Hematopoietic multipotent progenitor cell treated with erythropoietin and hydrocortisone succinate and interleukin-3 and kit ligand, for 15 days (in vitro differentiated cells): ENCODE measurements around the gene C2CD2.

ENCODE experiments used
- DNase-seq: peaks from one replicate; pipeline ENCODE4 v3.0.0-alpha.2; 2015; ENCODE audit warnings: low spot score

The C2CD2 gene

DNA sequence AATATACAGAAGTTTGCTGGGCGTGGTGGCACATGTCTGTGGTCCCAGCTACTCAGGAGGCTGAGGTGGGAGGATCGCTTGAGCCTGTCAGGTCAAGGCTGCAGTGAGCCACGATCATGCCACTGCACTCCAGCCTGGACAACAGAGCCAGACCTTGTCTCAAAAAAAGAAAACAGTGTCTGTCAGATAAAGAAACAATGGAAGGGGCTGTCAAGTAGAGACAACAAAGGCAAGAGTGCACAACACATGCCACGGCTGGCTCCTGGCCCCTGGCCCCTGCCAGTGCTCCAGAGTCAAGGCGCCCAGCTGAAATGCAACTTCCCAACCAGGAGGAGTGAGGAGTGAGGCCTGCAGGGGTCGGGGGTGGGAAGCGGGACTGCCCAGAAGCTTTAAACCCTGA is 107.3 kb downstream of the C2CD2 start:
- no peak for DNase-seq

DNA sequence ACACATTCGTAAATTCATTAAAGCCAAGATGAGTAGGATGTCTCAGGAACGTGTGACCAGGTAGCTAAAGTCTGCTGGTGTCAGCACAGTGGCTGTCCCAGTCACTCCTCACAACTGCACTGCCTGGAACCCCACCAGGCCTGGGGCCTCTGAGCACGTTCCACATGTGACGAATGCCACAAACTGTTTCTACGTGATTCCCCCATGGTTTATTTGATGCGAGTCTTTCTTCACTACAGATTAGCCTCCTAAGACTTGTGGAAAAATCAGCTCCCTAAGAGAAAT is 107.8 kb downstream of the C2CD2 start:
- DNase-seq, result no peak

DNA sequence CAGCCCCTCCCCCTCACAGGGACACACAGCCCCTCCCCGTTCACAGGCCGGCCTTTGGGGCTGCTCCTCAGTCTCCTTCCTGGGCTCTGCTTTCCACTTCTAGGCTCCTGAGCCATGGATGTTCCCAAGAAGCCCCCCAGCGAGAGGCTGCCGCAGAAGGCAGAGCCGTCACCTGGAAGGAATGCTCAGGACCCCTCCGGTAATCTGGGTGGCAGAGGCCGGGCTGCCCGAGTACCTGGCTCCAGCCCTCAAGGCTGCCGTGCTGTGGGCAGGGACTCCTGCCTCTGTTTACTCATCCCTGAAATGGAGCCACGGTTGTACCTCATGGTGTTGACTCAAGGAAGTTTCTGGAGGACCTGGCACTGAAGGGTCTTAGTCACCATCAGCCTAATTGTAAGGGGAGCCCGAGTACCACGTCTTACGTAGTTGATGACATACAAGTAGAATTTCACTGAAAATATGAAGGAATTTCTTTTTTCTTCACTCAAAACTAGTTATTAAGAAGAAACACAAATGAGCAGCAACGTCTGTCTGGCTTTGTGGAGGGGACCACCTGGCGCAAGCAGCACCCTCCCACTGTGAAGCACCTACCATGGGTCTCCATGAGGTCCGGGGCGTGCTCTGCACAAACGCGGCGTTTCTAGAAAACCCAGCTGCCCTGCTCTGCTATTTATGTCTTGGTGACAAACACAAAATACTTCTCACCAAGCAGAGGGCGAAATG is 108.3 kb downstream of the C2CD2 start:
- DNase-seq, result no peak

DNA sequence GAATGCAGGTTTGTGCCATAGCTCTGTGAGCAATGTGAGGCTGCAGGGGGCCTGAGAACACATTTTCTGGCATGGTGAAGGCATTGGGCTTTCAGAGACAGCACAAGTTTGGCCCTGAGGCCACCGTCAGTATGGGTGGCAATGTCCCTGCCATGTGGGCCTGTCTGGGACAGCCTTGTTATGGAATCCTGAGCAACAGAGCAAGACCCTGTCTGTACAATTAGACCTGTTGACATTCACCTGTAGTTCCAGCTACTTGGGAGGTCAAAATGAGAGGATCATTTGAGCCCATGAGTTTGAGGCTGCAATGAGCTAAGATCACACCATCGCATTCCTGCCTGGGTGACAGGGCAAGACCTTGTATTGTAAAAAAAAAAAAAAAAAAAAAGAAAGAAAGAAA is 110.2 kb downstream of the C2CD2 start:
- no peak for DNase-seq

DNA sequence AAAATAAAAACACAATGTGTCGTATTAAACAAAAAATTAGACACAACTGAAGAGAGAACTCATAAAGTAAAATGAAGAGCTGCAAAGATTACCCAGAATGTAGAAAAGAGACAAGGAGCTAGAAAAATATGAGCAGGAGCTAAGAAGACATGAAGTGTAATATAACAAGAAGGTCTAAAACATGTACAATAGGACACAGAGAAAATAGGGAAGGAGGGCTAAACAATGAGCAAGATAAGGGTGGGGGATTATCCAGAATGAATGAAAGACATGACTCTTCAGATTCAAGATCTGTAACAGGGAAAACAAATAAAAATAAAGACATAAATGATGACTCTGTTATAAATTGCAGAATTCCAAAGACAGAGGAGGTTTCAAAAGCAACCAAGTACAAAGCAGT is 112.9 kb downstream of the C2CD2 start:
- no peak for DNase-seq

DNA sequence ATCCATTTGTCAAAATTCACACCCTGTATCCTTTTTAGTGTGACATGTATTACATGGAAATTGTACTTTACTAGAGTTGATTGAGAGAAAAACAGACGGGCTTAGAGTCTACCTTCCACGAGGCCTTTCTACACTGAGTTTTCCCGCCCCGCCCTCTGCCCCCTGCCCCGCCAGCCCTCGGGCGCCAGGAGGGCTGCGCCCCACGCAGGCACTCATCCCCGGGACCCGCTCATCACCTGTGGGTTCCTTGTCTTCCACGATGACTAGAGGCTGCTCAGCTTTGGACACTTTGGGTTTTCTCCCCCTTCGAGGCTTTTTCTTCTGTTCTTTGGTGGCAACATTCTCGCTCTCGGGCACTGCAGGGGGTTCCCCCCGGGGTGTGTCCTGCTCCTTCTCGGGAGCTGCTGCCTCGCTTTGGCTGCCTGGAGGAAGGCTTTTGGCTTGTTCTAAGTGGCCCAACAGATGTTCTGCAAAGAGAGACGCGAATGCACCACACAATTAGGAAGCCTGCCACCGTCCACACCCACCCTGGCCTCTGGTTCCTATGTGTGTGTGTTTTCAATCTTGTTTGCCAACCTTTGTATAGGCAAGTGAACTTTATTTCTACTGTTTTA is 114.3 kb downstream of the C2CD2 start:
- no peak for DNase-seq

DNA sequence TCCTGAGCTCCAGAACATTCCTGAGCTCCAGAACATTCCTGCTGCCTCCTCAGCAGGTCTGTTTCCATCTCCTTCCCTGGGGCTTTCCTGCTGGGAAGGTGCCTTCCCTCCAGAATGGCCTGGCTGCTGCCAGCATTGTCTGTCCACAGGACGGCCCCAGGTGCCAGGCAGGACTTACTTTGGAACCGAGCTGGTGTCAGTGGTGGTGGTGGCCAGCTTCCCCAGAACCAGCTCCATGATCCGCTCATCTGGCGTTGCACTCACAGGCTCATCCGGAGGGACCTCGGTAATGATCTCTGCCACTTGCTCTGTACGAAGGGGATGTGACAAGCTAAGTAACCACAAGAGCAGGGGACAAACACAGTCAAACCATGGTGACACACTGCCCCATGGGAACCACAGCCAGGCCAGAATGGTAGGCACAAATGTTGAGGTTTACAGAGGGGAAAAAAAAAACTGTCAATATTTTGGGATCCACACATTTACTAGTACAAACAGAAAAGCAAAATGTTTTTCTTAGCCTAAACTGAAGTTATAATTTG is 116.0 kb downstream of the C2CD2 start:
- DNase-seq, result no peak

DNA sequence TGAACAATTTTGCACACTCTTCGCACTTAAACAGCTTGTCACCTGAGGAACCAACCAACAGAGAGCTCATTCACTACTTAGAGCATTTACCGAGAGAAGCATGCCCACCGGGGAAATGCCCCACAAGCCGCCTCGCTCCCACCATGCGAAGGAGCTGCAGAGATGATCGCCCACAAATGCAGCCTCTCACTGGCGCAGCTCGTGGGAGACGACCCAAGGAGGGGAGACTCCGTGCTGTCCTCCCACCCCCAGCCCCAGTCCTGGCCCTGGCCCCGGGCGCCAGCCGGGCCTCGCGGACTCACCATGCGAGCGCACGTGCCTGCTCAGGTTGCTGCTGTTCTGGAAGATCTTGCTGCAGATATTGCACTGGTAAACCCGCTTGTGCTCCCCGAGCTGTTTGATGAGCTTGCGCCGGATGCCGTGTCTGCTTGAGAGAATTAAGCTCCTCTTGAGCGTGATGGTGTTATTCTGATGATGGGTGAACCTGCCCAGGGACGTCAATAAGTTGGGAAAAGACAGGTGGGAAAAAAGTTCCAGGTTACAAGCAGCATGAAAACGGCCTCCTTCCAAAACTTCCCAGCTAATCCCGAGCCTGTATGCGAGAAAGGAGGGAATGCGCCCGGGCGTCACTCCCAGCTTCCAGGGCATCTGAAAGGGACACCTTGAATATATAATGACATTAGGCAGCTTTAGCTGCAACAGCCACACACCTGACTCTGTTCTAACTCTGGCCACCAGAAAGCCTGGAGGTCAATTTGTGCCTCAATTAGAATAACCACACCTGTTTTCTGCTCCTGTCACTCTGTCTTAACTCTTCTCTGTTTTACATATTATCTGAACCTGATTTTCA is 117.4 kb downstream of the C2CD2 start:
- no peak for DNase-seq

DNA sequence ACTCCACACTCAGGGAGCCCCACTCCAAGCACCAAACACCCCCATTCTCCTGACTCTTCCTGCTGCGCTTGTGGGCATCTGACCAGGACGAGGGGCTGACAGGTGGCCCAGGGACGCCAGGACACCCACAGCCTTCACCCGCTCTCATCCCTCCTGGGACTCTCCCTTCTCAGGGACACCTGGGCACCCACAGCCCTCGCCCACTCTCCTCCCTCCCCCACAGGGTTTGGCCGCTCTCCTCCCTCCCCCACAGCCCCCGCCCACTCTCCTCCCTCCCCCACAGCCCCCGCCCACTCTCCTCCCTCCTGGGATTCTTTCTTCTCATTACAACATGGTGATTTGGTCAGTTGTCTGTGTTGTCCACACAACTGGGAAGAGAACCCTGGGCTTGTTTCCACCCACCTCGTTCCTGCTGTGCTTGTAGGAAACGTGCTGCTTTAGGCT is 118.1 kb downstream of the C2CD2 start:
- DNase-seq, result no peak
